Activated T-cell treated with anti-CD3 and anti-CD28 coated beads for 48 hours (primary cell): ENCODE measurements around the gene PRKCE.

Source experiments
- DNase-seq: peaks from one replicate; pipeline ENCODE4 v3.0.0-alpha.2; 2020; ENCODE audit warnings: low read depth

PRKCE gene

GRCh38 chr2:45728458-45728942, 77.0 kb downstream of the PRKCE start:
- no peak for DNase-seq

- no peak for DNase-seq
These were observed 78.5 kb downstream of the PRKCE start for GRCh38 chr2:45729753-45730512.

GRCh38 chr2:45731141-45731540, 79.7 kb downstream of the PRKCE start:
- no peak for DNase-seq

- DNase-seq: no peak
These were observed 81.0 kb downstream of the PRKCE start for GRCh38 chr2:45732436-45732835.

GRCh38 chr2:45732946-45733345, 81.5 kb downstream of the PRKCE start:
- DNase-seq: no peak

GRCh38 chr2:45734336-45734735, 82.9 kb downstream of the PRKCE start:
- no peak for DNase-seq

- DNase-seq: no peak
These were observed 83.5 kb downstream of the PRKCE start for GRCh38 chr2:45734952-45735351.

GRCh38 chr2:45736757-45737704, 85.6 kb downstream of the PRKCE start:
- DNase-seq: no peak

GRCh38 chr2:45739796-45740485, 88.5 kb downstream of the PRKCE start:
- no peak for DNase-seq

- DNase-seq: no peak
These were observed 89.8 kb downstream of the PRKCE start for GRCh38 chr2:45741161-45741850.

GRCh38 chr2:45743531-45744396, 92.3 kb downstream of the PRKCE start:
- DNase-seq: no peak

- no peak for DNase-seq
These were observed 93.8 kb downstream of the PRKCE start for GRCh38 chr2:45745231-45745630.

GRCh38 chr2:45746888-45747287, 95.4 kb downstream of the PRKCE start:
- DNase-seq: no peak

GRCh38 chr2:45747363-45747762, 95.9 kb downstream of the PRKCE start:
- DNase-seq: no peak

- DNase-seq: no peak
These were observed 96.8 kb downstream of the PRKCE start for GRCh38 chr2:45748239-45748638.

GRCh38 chr2:45750001-45750400, 98.5 kb downstream of the PRKCE start:
- no peak for DNase-seq

- DNase-seq: no peak
These were observed 99.0 kb downstream of the PRKCE start for GRCh38 chr2:45750484-45750883.

- no peak for DNase-seq
These were observed 101.9 kb downstream of the PRKCE start for GRCh38 chr2:45753381-45753780.

GRCh38 chr2:45754131-45755010, 102.9 kb downstream of the PRKCE start:
- DNase-seq: no peak
